GM12873 (cell line): ENCODE data around the gene RTN4R.

Source experiments
- CTCF ChIP-seq: IDR thresholded peaks from 2 replicates; pipeline ENCODE4 v1.5.1; 2012; ENCODE audit warnings: low read depth, mild to moderate bottlenecking, moderate library complexity, low read length, control low read depth; ENCODE audit not compliant: insufficient read depth; ENCODE audit errors: missing control alignments

Gene RTN4R

GRCh38 chr22:20194681-20195593 is 73.2 kb downstream of the RTN4R start:
- TF ChIP-seq CTCF, result peak; percentile 7

GRCh38 chr22:20193761-20194494 is 74.2 kb downstream of the RTN4R start:
- no peak for TF ChIP-seq CTCF

GRCh38 chr22:20192972-20193760 is 75.0 kb downstream of the RTN4R start:
- TF ChIP-seq CTCF, result no peak

GRCh38 chr22:20192293-20192971 is 75.7 kb downstream of the RTN4R start:
- no peak for TF ChIP-seq CTCF

- no peak for TF ChIP-seq CTCF
These were observed 76.3 kb downstream of the RTN4R start for GRCh38 chr22:20191803-20192202.
